HEK293 (cell line): ENCODE results near the gene UGT1A8.

Experiments
- CTCF ChIA-PET: fragments of 350-600 bp; formaldehyde crosslinking; extraction: SDS; loops from one replicate; lab custom pipeline; 2021; ENCODE audit warnings: antibody characterized with exemption; lab: Yijun Ruan, JAX
- POLR2A ChIA-PET: fragments of 300-600 bp; formaldehyde crosslinking; extraction: SDS; loops from one replicate; lab custom pipeline; 2020; ENCODE audit warnings: antibody characterized with exemption, inconsistent platforms; lab: Yijun Ruan, JAX
- H3K27ac ChIP-seq: fragments of 200-500 bp; sonication (Bioruptor generic); 2 replicates; pipeline ENCODE4 v1.5.1; 2014; ENCODE audit warnings: low read depth, low read length, control low read depth, inconsistent platforms; ENCODE audit errors: extremely low read depth
- H3K36me3 ChIP-seq, 2 experiments: fragments of 200-500 bp in 1 of 2; sonication (Bioruptor generic) in 1 of 2; 1 replicate in 1 of 2; 2 replicates in 1 of 2; pipeline ENCODE4 v1.5.1; 2014 to 2017; ENCODE audit warnings: inconsistent platforms in 2 of 2, low read length in 2 of 2; ENCODE audit not compliant: control insufficient read depth in 2 of 2, insufficient read depth in 1 of 2
- H3K4me1 ChIP-seq: fragments of 200-500 bp; sonication (Bioruptor generic); 2 replicates; pipeline ENCODE4 v1.5.1; 2014; ENCODE audit warnings: mild to moderate bottlenecking, low read length, inconsistent platforms; ENCODE audit not compliant: control insufficient read depth, insufficient read depth
- H3K4me3 ChIP-seq: 2 replicates; pipeline ENCODE4 v1.5.1; 2011; ENCODE audit warnings: low read depth, mild to moderate bottlenecking, control low read depth, low read length, moderate library complexity
- H3K9me3 ChIP-seq: fragments of 200-500 bp; sonication (Bioruptor generic); 2 replicates; pipeline ENCODE4 v1.5.1; 2014; ENCODE audit warnings: low read depth, low read length, inconsistent platforms; ENCODE audit not compliant: control insufficient read depth, insufficient read depth
- GLIS1 ChIP-seq: fragments of 450-650 bp; formaldehyde crosslinking; IDR thresholded peaks from 2 replicates; pipeline ENCODE4 v1.5.1; 2016; ENCODE audit warnings: missing biosample characterization, missing genetic modification characterization
- GLIS2 ChIP-seq: fragments of 450-650 bp; formaldehyde crosslinking; IDR thresholded peaks from 2 replicates; pipeline ENCODE4 v1.5.1; 2016; ENCODE audit warnings: missing biosample characterization, missing genetic modification characterization
- HOXC10 ChIP-seq: sonication (generic); formaldehyde crosslinking; IDR thresholded peaks from 2 replicates; pipeline ENCODE4 v1.8.1; 2023; ENCODE audit warnings: mild to moderate bottlenecking, missing genetic modification reagents
- HOXD13 ChIP-seq: sonication (generic); formaldehyde crosslinking; IDR thresholded peaks from 2 replicates; pipeline ENCODE4 v1.8.0; 2022; ENCODE audit warnings: missing genetic modification reagents, borderline replicate concordance
- REPIN1 ChIP-seq: fragments of 450-650 bp; formaldehyde crosslinking; IDR thresholded peaks from 2 replicates; pipeline ENCODE4 v1.5.1; 2017; ENCODE audit warnings: missing biosample characterization, missing genetic modification characterization, low read depth
- SCRT2 ChIP-seq: fragments of 450-650 bp; formaldehyde crosslinking; IDR thresholded peaks from 2 replicates; pipeline ENCODE4 v1.5.1; 2016; ENCODE audit warnings: missing biosample characterization, missing genetic modification characterization
- ZNF114 ChIP-seq: fragments of 450-650 bp; formaldehyde crosslinking; IDR thresholded peaks from 2 replicates; pipeline ENCODE4 v1.5.0; 2017; ENCODE audit warnings: missing biosample characterization, missing genetic modification characterization
- ZNF223 ChIP-seq: fragments of 450-650 bp; formaldehyde crosslinking; IDR thresholded peaks from 2 replicates; pipeline ENCODE4 v1.5.1; 2016; ENCODE audit warnings: missing biosample characterization, missing genetic modification characterization
- ZNF26 ChIP-seq: fragments of 450-650 bp; formaldehyde crosslinking; IDR thresholded peaks from 2 replicates; pipeline ENCODE4 v1.5.1; 2016; ENCODE audit warnings: missing biosample characterization, missing genetic modification characterization
- ZNF266 ChIP-seq: fragments of 450-650 bp; formaldehyde crosslinking; IDR thresholded peaks from 2 replicates; pipeline ENCODE4 v1.5.1; 2016; ENCODE audit warnings: missing biosample characterization, missing genetic modification characterization, low read depth
- ZNF274 ChIP-seq, 2 experiments: fragments of 200-500 bp in 1 of 2; fragments of 450-650 bp in 1 of 2; sonication (Bioruptor generic) in 1 of 2; formaldehyde crosslinking in 1 of 2; IDR thresholded peaks; 2 replicates each; pipeline versions ENCODE4 v1.5.1 to v1.6.1; 2014 to 2016; ENCODE audit warnings: borderline replicate concordance in 1 of 2, inconsistent platforms in 1 of 2, low read length in 1 of 2, missing biosample characterization in 1 of 2, missing genetic modification characterization in 1 of 2
- ZNF335 ChIP-seq: fragments of 450-650 bp; formaldehyde crosslinking; conservative IDR thresholded peaks from 2 replicates; pipeline ENCODE4 v1.5.1; 2016; ENCODE audit warnings: missing biosample characterization, missing genetic modification characterization
- ZNF404 ChIP-seq: fragments of 450-650 bp; formaldehyde crosslinking; IDR thresholded peaks from 2 replicates; pipeline ENCODE4 v1.5.1; 2017; ENCODE audit warnings: missing biosample characterization, missing genetic modification characterization
- ZNF488 ChIP-seq: fragments of 450-650 bp; formaldehyde crosslinking; IDR thresholded peaks from 2 replicates; pipeline ENCODE4 v1.5.1; 2016; ENCODE audit warnings: missing biosample characterization, missing genetic modification characterization
- ZNF514 ChIP-seq: fragments of 450-650 bp; formaldehyde crosslinking; IDR thresholded peaks from 2 replicates; pipeline ENCODE4 v1.5.1; 2016; ENCODE audit warnings: missing biosample characterization, missing genetic modification characterization
- ZNF645 ChIP-seq: fragments of 450-650 bp; formaldehyde crosslinking; IDR thresholded peaks from 2 replicates; pipeline ENCODE4; 2016; ENCODE audit warnings: missing biosample characterization, missing genetic modification characterization
- ZNF704 ChIP-seq: fragments of 450-650 bp; formaldehyde crosslinking; IDR thresholded peaks from 2 replicates; pipeline ENCODE4 v1.5.1; 2016; ENCODE audit warnings: missing biosample characterization, missing genetic modification characterization
- ZNF768 ChIP-seq: fragments of 450-650 bp; formaldehyde crosslinking; IDR thresholded peaks from 2 replicates; pipeline ENCODE4 v1.5.1; 2018; ENCODE audit warnings: missing biosample characterization, mild to moderate bottlenecking, missing genetic modification characterization
- ZNF837 ChIP-seq: fragments of 450-650 bp; formaldehyde crosslinking; IDR thresholded peaks from 2 replicates; pipeline ENCODE4 v1.5.1; 2016; ENCODE audit warnings: missing biosample characterization, missing genetic modification characterization
- TF ChIP-seq, protein P1 (sequence below): fragments of 450-650 bp; IDR thresholded peaks from 2 replicates; pipeline ENCODE4 v1.5.1; 2018; ENCODE audit warnings: missing biosample characterization, missing genetic modification characterization

UGT1A8 gene

GRCh38 chr2:233799087-233799665 lies 181.7 kb downstream of the UGT1A8 start:
- Histone ChIP-seq H3K4me1 (no peaks in the 10 kb centered on the region), H3K9me3 (no peaks in the 10 kb centered on the region), H3K4me3 (no peak overlapping the region), H3K36me3 (no peaks in the 10 kb centered on the region), H3K27ac (no peak overlapping the region)
- TF ChIP-seq, protein P1, sequence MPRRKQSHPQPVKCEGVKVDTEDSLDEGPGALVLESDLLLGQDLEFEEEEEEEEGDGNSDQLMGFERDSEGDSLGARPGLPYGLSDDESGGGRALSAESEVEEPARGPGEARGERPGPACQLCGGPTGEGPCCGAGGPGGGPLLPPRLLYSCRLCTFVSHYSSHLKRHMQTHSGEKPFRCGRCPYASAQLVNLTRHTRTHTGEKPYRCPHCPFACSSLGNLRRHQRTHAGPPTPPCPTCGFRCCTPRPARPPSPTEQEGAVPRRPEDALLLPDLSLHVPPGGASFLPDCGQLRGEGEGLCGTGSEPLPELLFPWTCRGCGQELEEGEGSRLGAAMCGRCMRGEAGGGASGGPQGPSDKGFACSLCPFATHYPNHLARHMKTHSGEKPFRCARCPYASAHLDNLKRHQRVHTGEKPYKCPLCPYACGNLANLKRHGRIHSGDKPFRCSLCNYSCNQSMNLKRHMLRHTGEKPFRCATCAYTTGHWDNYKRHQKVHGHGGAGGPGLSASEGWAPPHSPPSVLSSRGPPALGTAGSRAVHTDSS (tag by site-specific recombination) = no peak
- TF ChIP-seq ZNF26 (no peak), ZNF488 (tag by site-specific recombination) (no peak), ZNF404 (tag by site-specific recombination) (no peak), GLIS1 (tag by site-specific recombination) (no peak)
- ChIA-PET POLR2A (no interaction called here), CTCF (no interaction called here)

DNA sequence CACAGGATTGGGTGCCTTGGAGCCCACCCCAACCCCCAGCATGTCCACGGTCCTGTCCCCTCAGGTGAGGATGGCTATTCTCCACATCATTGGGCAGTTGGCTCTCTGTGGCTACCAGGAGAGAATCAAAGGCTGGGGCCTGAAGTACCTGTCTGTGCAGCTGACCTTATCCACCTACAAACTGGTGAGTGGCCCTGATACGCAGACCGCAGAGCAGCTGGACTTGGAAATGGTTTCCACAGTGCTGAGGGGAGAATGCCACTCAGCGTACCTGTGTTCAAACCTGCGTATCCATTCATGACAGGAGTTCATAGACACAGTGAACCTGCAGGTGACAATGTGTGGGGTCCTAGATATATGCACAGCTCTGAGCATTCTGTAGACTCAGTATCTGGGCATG lies 182.3 kb downstream of the UGT1A8 start:
- POLR2A ChIA-PET = no interaction called here
- H3K9me3 ChIP-seq = no peaks in the 10 kb centered on the region
- no peaks in the 10 kb centered on the region for H3K36me3 ChIP-seq
- CTCF ChIA-PET = no interaction called here
- H3K4me3 ChIP-seq = no peak overlapping the region
- TF ChIP-seq ZNF645 = no peak
- no peak for TF ChIP-seq ZNF274 (IDR thresholded peaks at IDR 0.05; ENCODE audit: low read length)
- no peak for TF ChIP-seq ZNF274 (tag by site-specific recombination; IDR thresholded peaks at IDR 0.05; ENCODE audit: borderline replicate concordance)
- no peak for TF ChIP-seq GLIS1 (tag by site-specific recombination)
- no peak for TF ChIP-seq GLIS2 (tag by site-specific recombination)
- TF ChIP-seq ZNF514 (tag by site-specific recombination) = no peak
- TF ChIP-seq ZNF114 = no peak
- TF ChIP-seq HOXC10 = no peak
- TF ChIP-seq ZNF266 (tag by site-specific recombination) = no peak
- TF ChIP-seq HOXD13 = no peak
- TF ChIP-seq ZNF704 (tag by site-specific recombination) = no peak
- no peak for TF ChIP-seq ZNF837 (tag by site-specific recombination)
- no peak for TF ChIP-seq SCRT2 (tag by site-specific recombination)
- no peak for TF ChIP-seq ZNF768 (tag by site-specific recombination)
- no peak for TF ChIP-seq REPIN1 (tag by site-specific recombination)
- no peak for TF ChIP-seq ZNF223 (tag by site-specific recombination)
- no peak for TF ChIP-seq ZNF488 (tag by site-specific recombination)
- TF ChIP-seq ZNF335 (tag by site-specific recombination) = no peak
- no peak overlapping the region for H3K27ac ChIP-seq
- no peaks in the 10 kb centered on the region for H3K4me1 ChIP-seq
